Measurements from ENCODE around the gene CFAP251.

CFAP251 gene

GRCh38 chr12:122005252-122005776, 86.9 kb downstream of the CFAP251 start:
- no peak for DNase-seq (ENCODE audit: low spot score)

DNA sequence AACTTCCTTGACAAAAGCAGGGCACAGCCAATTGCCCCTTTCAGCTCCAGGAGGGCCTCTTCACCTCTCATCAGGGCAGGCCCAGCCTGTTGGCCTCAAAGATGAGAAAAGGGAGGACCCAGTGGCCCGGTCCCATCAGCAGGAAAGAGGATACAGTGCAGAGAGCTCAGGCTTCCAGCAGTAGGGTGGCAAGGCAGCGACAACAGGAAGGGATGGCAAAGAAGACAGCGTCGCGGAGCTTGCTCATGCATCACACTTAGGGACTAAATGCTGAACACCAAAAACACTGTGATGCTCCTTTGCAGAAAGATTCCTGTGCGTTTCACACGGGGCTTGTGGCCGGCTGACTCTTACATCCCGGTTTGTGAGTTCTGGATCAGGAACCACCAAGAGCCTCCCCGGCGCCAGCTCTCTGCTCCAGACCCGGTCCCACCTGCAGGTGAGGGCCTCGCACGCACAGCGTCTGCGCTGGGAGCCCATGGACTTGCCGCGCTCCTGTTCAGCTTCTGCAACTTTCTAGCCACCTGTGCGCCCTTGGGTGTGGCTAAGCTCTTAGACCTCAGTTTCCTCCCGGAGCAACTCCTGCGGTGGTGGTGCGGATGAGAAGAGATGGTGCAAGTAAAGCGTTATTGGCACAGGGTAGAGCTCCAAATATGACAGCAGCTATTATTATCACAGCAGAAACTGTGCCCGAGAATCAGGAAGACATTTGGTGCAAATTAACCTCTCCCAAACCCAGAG, 88.0 kb downstream of the CFAP251 start:
- no peak for DNase-seq (ENCODE audit: low spot score)

GRCh38 chr12:122009741-122010140, 91.3 kb downstream of the CFAP251 start:
- DNase-seq (ENCODE audit: low spot score), result no peak

DNA sequence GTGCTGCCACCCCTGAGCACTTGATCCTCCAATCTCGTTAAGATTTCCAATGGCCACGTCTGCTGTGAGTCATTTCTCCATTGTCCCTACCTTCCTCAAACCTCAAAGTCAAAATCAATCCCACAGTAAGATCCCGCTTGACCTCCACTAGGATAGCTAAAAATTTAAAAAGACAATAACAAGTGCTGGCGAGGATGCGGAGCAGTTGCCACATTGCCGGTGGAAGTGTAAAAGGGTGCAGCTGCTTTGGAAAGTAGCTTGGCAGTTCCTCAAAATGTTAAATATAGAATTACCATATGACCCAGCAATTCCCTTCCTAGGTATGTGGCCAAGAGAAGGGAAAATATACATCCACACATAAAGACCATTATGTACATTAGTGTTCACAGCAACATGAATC, 93.8 kb downstream of the CFAP251 start:
- no peak for DNase-seq (ENCODE audit: low spot score)

GRCh38 chr12:122013136-122013535, 94.7 kb downstream of the CFAP251 start:
- DNase-seq (ENCODE audit: low spot score), result no peak

DNA sequence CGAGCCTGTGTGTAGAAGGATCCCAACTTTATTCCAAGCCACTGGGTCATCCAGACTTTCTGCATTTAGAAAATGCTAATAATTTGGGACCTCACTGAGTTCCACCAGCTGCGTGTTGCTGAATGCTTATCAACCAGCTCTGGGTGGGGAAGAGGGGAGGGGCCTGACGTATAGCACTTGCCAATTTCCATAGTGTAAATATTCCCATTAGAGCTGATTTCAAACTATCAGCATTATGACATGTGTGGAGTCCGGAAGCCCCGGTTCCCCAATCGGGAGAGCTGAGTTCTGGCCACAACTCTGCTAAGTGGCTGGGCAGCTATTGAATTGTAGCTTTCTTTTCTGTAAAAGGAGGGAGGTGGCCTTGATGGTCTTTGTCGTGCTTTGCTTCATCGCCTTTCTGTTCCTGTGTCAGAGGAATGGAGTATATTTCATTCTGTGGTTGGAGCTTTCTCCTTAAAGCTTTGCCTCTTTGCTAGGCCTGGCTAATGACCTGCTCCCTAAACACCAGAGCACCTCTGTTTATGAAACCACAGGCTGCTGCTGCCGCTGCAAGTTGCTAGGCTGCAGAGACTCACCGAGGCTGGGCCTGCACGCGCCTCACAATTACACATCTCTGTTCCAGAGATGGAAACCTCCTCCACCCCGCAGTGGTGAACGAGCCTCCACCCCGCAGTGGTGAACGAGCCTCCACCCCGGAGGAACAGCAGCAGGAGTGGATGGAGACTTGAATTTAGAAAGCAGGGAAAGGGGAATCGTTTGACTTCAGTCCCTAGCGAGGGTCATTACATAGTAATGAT, 95.6 kb downstream of the CFAP251 start:
- DNase-seq (ENCODE audit: low spot score), result no peak

- DNase-seq (ENCODE audit: low spot score), result no peak
Measured at GRCh38 chr12:122014781-122015180, 96.4 kb downstream of the CFAP251 start.

GRCh38 chr12:122018457-122018856, 100.1 kb downstream of the CFAP251 start:
- no peak for DNase-seq (ENCODE audit: low spot score)

DNA sequence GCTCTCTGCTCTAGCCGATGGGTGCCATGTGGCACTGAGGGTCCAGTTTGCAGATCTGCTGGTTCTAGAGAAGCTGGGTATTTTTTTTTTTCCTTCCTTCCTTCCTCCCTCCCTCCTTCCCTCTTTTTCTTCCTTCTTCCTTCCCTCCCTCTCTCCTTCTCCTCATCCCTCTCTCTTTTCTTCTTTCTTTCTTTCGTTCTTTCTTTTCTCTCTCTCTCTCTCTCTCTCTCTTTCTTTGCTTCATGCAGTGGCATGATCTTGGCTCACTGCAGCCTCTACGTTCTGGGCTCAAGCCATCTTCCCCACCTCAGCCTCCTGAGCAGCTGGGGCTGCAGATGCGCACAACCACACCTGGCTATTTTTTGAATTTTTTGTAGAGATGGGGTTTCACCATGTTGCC, 100.5 kb downstream of the CFAP251 start:
- no peak for DNase-seq (ENCODE audit: low spot score)

DNA sequence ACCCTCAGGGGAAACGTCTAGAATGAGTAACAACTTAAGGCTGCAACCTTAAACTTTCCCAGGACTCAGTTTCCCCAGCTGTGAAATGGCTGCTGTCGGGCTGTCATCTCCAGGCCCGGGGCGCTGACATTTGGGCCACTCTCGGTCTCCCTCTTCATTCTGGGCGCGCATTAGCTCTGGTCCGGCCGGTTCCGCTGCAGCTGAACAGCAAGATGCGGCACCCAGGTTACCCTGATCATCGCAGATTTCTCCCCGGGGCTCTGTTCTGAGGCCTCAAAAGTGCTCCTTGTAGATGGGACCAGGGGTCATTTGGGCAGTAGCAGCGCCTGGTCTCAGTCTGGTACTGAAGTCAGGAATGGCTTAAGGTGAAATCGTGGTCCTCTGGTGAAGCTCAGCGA, 102.4 kb downstream of the CFAP251 start:
- DNase-seq (ENCODE audit: low spot score), result no peak

DNA sequence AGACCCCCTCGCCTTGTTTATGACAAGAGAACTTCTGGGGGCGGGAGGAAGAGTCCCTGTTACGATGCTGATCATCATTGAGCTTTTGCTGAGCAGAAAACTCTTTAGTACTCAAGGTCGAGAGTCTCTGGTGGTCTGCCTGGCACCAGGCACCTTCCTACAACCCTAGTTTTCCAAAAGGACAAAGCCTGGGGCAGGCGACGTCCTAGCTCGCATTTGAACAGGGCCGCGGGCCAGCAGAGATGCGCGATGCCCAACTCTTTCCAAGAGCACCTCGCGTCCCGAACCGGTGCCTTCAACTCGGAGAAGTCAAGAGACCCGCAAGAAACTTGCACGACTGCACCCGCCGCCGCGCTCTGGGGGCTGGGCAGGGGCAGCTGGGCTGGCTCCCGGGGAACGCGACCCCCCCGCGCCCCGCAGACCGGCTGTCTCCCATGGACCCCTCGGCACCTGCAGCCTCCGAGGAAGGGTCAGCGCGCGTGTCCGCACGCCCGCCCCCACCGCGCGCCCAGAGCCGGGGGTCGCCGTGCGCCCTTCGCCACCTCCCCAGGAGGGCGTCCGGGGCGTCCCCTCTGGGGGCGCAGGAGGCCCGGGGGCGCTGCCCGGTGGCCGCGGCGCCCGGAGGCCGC, 102.9 kb downstream of the CFAP251 start:
- peak; percentile 28 for DNase-seq (ENCODE audit: low spot score)

- peak; percentile 81 for DNase-seq (ENCODE audit: low spot score)
Measured at GRCh38 chr12:122021822-122022392, 103.5 kb downstream of the CFAP251 start, which contains the start of gene BCL7A. Gene BCL7A (plus strand): TSS chr12:122021884. CDS start chr12:122022092, 208 bp downstream.

DNA sequence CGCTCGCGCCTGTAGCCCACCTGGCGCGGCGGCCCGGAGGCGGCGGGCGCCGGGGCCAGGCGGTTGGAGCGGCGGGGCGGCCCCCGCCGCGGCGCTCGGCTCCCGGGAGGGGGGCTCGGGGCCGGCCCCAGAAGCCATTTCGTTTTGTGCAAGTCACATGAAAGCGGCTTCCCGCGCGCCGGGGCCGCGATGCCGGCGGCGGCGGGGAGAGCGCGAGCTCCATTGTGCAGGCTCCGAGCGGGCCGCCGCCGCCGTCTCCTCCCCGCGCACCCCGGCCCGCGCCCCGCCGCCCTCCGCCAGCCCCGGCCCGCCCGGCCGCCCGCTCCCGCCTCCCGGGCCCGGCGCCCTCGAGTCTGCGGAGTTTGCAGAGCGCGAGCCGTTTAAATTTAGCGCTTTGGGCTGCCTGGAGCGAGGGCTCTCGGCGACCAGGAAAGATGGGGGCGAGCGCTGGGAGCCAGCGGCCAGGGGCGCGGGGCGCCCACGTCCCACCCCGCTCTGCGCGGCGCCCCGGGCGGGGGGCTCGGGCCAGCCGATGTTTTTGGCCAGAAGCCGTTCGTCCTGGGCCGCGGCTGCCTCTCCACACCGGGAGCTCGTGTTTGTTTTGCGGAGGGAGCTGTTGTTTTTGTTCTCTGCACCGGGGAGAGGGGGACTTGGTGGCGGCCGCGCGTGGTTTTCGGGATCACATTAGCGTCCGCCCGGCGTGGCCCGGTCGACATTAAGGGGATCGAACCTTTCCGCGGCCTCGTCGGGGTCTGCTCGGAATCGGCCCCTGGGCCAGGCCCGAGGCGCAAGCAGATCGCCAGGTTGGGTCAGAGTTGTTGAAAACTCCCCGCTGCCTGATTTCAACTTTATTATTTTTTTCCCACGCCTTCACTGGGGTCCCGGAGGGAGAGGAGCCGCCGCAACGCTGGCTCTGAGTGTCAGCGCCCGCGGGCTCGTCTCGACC, 104.3 kb downstream of the CFAP251 start:
- DNase-seq (ENCODE audit: low spot score), result peak; percentile 39

- DNase-seq (ENCODE audit: low spot score), result peak; percentile 90
Measured at GRCh38 chr12:122023339-122024131, 105.1 kb downstream of the CFAP251 start.

DNA sequence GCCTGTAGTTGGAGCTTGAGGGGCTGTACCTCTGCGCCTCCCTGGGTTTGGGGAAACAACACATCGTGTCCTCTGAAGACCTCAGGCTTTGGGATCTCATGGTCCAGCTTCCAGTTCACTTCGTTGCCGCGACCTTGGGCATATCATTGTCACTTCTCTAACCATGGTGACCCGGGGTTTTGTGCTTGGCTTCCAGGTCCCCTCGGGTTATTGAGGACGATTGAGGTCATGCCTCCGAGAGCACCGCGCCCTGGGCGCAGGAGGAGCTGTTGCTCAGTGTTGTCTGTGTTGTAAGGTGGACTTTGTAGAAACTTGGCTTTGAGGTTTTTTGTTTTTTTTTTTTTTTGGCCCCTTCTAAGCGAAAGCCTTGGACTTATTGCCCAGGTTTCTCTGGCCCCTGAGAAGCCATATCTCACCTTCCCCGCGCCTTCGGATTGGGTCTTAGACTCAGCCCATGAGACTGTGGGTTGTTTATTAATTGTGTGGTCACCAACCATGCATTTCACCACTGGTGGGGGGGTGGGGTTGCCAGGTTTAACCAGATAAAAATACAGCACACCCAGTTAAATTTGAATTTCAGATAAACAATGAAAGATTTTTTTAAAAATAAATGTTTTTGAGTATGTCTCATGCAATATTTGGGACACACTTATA, 105.9 kb downstream of the CFAP251 start:
- DNase-seq (ENCODE audit: low spot score), result no peak

- no peak for DNase-seq (ENCODE audit: low spot score)
Measured at GRCh38 chr12:122026706-122027333, 108.4 kb downstream of the CFAP251 start.

GRCh38 chr12:122028165-122028904, 109.9 kb downstream of the CFAP251 start:
- no peak for DNase-seq (ENCODE audit: low spot score)

DNA sequence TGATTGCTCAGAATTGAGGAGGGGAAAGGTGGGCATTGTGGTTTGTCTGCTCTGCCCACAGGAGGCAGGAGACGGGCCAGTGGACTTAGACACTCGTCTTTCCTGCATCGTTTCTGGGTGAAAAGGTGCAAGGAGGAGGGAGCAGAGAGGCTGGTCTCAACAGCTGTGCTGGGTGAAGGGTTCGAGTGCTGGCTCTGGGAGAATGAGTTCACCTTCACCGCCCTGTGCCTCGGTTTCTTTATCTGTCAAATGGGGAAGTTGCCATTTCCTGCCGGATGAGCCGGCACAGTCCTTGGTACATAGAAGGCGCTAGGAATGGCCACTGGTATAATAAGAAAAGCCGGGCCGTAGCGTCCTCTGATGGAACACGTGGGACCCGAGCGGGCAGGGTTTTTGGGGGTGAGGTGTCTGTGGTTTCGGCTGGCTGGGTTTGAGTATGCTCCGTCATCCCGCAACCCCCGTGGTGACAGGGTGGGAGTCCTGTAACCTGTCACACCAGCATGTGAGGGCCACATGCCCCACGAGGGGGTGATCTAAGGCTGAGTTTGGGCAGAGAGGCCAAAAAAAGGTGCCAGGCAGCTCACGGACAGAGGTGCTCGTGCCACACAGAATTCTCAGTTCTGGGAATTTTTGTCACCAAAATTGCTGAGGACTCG, 110.6 kb downstream of the CFAP251 start:
- no peak for DNase-seq (ENCODE audit: low spot score)

Measured in AG08395 (cell line).